Activated CD8-positive, alpha-beta T cell treated with anti-CD3 and anti-CD28 coated beads for 36 hours (primary cell): Measurements from ENCODE around the gene UVRAG. TPM values are rescaled to one million over a fixed set of nuclear protein-coding genes. Genes with fewer than 3 reads are reported as not detected.

Source experiments
- ATAC-seq: fragments of 200-7000 bp; cut with Tn5 transposase; one replicate; pipeline ENCODE4 v1.10.0; 2021; ENCODE audit warnings: mild to moderate bottlenecking, moderate library complexity
- CTCF ChIA-PET: fragments of 350-600 bp; sonication (Branson Sonifier 250); formaldehyde crosslinking; loops from one replicate; lab custom pipeline; 2021; ENCODE audit warnings: antibody characterized with exemption; lab: Charles Lee
- POLR2A ChIA-PET: fragments of 350-600 bp; sonication (Branson Sonifier 250); formaldehyde crosslinking; loops from one replicate; lab custom pipeline; 2021; ENCODE audit warnings: antibody characterized with exemption; lab: Charles Lee
- DNase-seq: peaks from one replicate; pipeline ENCODE4 v3.0.0-alpha.2; 2020
- H3K27ac Mint-ChIP-seq: one replicate; pipeline ENCODE4 v1.8.0; 2021; ENCODE audit warnings: mild to moderate bottlenecking, mixed read lengths
- H3K27me3 Mint-ChIP-seq: one replicate; pipeline ENCODE4 v1.8.0; 2021; ENCODE audit warnings: mixed read lengths
- H3K36me3 Mint-ChIP-seq: one replicate; pipeline ENCODE4 v1.8.0; 2021; ENCODE audit warnings: low read depth, mixed read lengths
- H3K4me1 Mint-ChIP-seq: one replicate; pipeline ENCODE4 v1.8.0; 2021; ENCODE audit warnings: low read depth, mixed read lengths
- H3K4me3 Mint-ChIP-seq: one replicate; pipeline ENCODE4 v1.8.0; 2021; ENCODE audit warnings: mild to moderate bottlenecking, moderate library complexity, mixed read lengths
- H3K9me3 Mint-ChIP-seq: one replicate; pipeline ENCODE4 v1.8.0; 2021; ENCODE audit warnings: mixed read lengths
- intact Hi-C: fragments of 100-400 bp; cut with micrococcal nuclease; formaldehyde crosslinking; loops from one replicate; pipeline ENCODE4 v1.10.0; 2022
- total RNA-seq, 2 experiments: library from RNA; stranded (reverse); gene quantifications; one replicate each; pipeline ENCODE4 v1.2.3, GENCODE V29; 2021
- TF ChIP-seq, protein P1 (sequence below): fragments of 200-600 bp; IDR thresholded peaks from one replicate; pipeline ENCODE4 v1.8.0; 2022; ENCODE audit warnings: antibody characterized with exemption, mild to moderate bottlenecking

UVRAG gene
- total RNA-seq, 2 experiments from 2014 or later: 14.4 to 15.7 TPM

GRCh38 chr11:75810637-75811390 lies 4.2 kb upstream of the UVRAG start:
- no peak overlapping the region for H3K27ac Mint-ChIP-seq
- H3K4me1 Mint-ChIP-seq: peaks cover 5% of the 10 kb centered on the region
- CTCF ChIA-PET: interaction anchor here (1.2 to 4.0 kb wide), 5 partner anchors 8 to 341 kb away, joined by 3 to 39 read pairs (median 4); no protein-coding TSS in a partner anchor
- no peaks in the 10 kb centered on the region for H3K9me3 Mint-ChIP-seq
- no peak overlapping the region for H3K4me3 Mint-ChIP-seq
- H3K27me3 Mint-ChIP-seq: no peaks in the 10 kb centered on the region
- no peak for DNase-seq
- intact Hi-C loops: no loop called here
- ATAC-seq: no peak
- H3K36me3 Mint-ChIP-seq: no peaks in the 10 kb centered on the region
- TF ChIP-seq, protein P1, sequence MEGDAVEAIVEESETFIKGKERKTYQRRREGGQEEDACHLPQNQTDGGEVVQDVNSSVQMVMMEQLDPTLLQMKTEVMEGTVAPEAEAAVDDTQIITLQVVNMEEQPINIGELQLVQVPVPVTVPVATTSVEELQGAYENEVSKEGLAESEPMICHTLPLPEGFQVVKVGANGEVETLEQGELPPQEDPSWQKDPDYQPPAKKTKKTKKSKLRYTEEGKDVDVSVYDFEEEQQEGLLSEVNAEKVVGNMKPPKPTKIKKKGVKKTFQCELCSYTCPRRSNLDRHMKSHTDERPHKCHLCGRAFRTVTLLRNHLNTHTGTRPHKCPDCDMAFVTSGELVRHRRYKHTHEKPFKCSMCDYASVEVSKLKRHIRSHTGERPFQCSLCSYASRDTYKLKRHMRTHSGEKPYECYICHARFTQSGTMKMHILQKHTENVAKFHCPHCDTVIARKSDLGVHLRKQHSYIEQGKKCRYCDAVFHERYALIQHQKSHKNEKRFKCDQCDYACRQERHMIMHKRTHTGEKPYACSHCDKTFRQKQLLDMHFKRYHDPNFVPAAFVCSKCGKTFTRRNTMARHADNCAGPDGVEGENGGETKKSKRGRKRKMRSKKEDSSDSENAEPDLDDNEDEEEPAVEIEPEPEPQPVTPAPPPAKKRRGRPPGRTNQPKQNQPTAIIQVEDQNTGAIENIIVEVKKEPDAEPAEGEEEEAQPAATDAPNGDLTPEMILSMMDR: no peak
- POLR2A ChIA-PET: interaction anchor here (1.1 kb wide), 1 partner anchor 26 kb away, joined by 3 read pairs; no protein-coding TSS in a partner anchor

- no peaks in the 10 kb centered on the region for H3K36me3 Mint-ChIP-seq
- H3K27me3 Mint-ChIP-seq: no peaks in the 10 kb centered on the region
- ChIA-PET CTCF (interaction anchor here (1.5 to 4.0 kb wide), 4 partner anchors 9 to 340 kb away, joined by 3 to 39 read pairs (median 7); no protein-coding TSS in a partner anchor), POLR2A (no interaction called here)
- no peak for ATAC-seq
- no peak overlapping the region for H3K4me3 Mint-ChIP-seq
- no peak overlapping the region for H3K27ac Mint-ChIP-seq
- peaks cover 5% of the 10 kb centered on the region for H3K4me1 Mint-ChIP-seq
- intact Hi-C loops: no loop called here
- H3K9me3 Mint-ChIP-seq: no peaks in the 10 kb centered on the region
- TF ChIP-seq, protein P1: no peak
- no peak for DNase-seq
Measured at GRCh38 chr11:75811485-75811884, 3.5 kb upstream of the UVRAG start.

GRCh38 chr11:75812542-75813040 lies 2.4 kb upstream of the UVRAG start:
- no peak for ATAC-seq
- intact Hi-C loops: no loop called here
- TF ChIP-seq, protein P1: no peak
- H3K27me3 Mint-ChIP-seq: no peaks in the 10 kb centered on the region
- CTCF ChIA-PET: interaction anchor here (1.5 to 4.0 kb wide), 3 partner anchors 10 to 280 kb away, joined by 3 to 39 read pairs (median 13); no protein-coding TSS in a partner anchor
- DNase-seq: no peak
- H3K4me3 Mint-ChIP-seq: no peak overlapping the region
- no peak overlapping the region for H3K27ac Mint-ChIP-seq
- H3K9me3 Mint-ChIP-seq: no peaks in the 10 kb centered on the region
- H3K36me3 Mint-ChIP-seq: no peaks in the 10 kb centered on the region
- peaks cover 5% of the 10 kb centered on the region for H3K4me1 Mint-ChIP-seq
- POLR2A ChIA-PET: no interaction called here

GRCh38 chr11:75813124-75813523 lies 1.9 kb upstream of the UVRAG start:
- no peaks in the 10 kb centered on the region for H3K27me3 Mint-ChIP-seq
- CTCF ChIA-PET: interaction anchor here (1.7 to 4.0 kb wide), 4 partner anchors 10 to 339 kb away, joined by 4 to 39 read pairs (median 10); no protein-coding TSS in a partner anchor
- peaks cover 2% of the 10 kb centered on the region for H3K36me3 Mint-ChIP-seq
- ATAC-seq: no peak
- DNase-seq: no peak
- TF ChIP-seq, protein P1: no peak
- intact Hi-C loops: no loop called here
- H3K4me3 Mint-ChIP-seq: no peak overlapping the region
- no peak overlapping the region for H3K27ac Mint-ChIP-seq
- peaks cover 8% of the 10 kb centered on the region for H3K4me1 Mint-ChIP-seq
- POLR2A ChIA-PET: interaction anchor here (0.8 kb wide), 1 partner anchor 39 kb away, joined by 3 read pairs; no protein-coding TSS in a partner anchor
- no peaks in the 10 kb centered on the region for H3K9me3 Mint-ChIP-seq

GRCh38 chr11:75813622-75814039 lies 1.4 kb upstream of the UVRAG start:
- ChIA-PET CTCF (interaction anchor here (1.7 to 4.0 kb wide), 4 partner anchors 11 to 339 kb away, joined by 4 to 39 read pairs (median 10); no protein-coding TSS in a partner anchor), POLR2A (interaction anchor here (0.8 kb wide), 1 partner anchor 39 kb away, joined by 3 read pairs; no protein-coding TSS in a partner anchor)
- no peak overlapping the region for H3K4me3 Mint-ChIP-seq
- TF ChIP-seq, protein P1: no peak
- no peak overlapping the region for H3K27ac Mint-ChIP-seq
- no peak for DNase-seq
- H3K27me3 Mint-ChIP-seq: no peaks in the 10 kb centered on the region
- H3K9me3 Mint-ChIP-seq: no peaks in the 10 kb centered on the region
- intact Hi-C loops: no loop called here
- no peak for ATAC-seq
- H3K4me1 Mint-ChIP-seq: peaks cover 9% of the 10 kb centered on the region
- H3K36me3 Mint-ChIP-seq: peaks cover 2% of the 10 kb centered on the region
